ENCODE data around the gene ABCA4. TPM values are rescaled to one million over a fixed set of nuclear protein-coding genes. Genes with fewer than 3 reads are reported as not detected.
"Not testable (repeated sequence)": the region's sequence is repeated elsewhere in the genome, so short reads cannot be mapped to it uniquely, and the experiment has no call there.

Gene ABCA4
- total RNA-seq, 4 donors from 2014 or later = 0.18 to 0.57 TPM; not detected in 2

DNA sequence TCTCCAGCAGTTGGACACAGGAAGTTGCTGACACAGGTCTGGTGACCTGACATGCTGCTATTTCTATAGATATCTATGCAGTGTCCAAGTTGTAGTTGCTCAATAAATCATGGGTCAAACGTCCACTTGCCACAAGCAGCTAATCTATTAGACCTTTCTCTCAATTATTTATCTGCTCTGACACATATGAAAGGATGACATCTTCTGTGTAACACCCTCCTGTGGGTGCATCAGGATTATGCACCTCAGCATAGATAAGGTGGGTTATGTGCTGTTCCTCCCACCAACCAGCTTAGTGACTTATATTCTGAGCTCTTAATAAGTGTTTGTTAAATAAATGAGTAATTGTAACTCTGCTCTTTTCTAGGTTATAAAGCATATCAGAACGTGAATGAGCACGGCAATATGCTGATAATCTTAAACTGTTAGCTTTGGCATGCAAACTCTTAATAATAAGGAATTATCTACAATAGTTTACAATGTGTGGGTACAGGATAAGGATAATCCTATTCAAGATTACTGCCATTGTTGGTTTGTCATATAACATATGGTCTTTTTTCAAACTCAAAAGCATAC is 121.0 kb downstream of the ABCA4 start:
- no peaks in the 10 kb centered on the region for H3K9me3 ChIP-seq
- no peaks in the 10 kb centered on the region for H3K4me1 ChIP-seq
- H3K27me3 ChIP-seq = no peaks in the 10 kb centered on the region
- TF ChIP-seq POLR2A (IDR thresholded peaks at IDR 0.05) = no peak
- TF ChIP-seq, protein P1, sequence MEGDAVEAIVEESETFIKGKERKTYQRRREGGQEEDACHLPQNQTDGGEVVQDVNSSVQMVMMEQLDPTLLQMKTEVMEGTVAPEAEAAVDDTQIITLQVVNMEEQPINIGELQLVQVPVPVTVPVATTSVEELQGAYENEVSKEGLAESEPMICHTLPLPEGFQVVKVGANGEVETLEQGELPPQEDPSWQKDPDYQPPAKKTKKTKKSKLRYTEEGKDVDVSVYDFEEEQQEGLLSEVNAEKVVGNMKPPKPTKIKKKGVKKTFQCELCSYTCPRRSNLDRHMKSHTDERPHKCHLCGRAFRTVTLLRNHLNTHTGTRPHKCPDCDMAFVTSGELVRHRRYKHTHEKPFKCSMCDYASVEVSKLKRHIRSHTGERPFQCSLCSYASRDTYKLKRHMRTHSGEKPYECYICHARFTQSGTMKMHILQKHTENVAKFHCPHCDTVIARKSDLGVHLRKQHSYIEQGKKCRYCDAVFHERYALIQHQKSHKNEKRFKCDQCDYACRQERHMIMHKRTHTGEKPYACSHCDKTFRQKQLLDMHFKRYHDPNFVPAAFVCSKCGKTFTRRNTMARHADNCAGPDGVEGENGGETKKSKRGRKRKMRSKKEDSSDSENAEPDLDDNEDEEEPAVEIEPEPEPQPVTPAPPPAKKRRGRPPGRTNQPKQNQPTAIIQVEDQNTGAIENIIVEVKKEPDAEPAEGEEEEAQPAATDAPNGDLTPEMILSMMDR (IDR thresholded peaks at IDR 0.05) = no peak
- no peak for DNase-seq
- no peaks in the 10 kb centered on the region for H3K36me3 ChIP-seq
- no peak overlapping the region for H3K4me3 ChIP-seq
- no peak overlapping the region for H3K27ac ChIP-seq
- intact Hi-C loops (cut with DNase I) = no loop called here
- WGBS, 2 donors = 56 to 67% methylated on average over 3 of the region's 3 CpGs

DNA sequence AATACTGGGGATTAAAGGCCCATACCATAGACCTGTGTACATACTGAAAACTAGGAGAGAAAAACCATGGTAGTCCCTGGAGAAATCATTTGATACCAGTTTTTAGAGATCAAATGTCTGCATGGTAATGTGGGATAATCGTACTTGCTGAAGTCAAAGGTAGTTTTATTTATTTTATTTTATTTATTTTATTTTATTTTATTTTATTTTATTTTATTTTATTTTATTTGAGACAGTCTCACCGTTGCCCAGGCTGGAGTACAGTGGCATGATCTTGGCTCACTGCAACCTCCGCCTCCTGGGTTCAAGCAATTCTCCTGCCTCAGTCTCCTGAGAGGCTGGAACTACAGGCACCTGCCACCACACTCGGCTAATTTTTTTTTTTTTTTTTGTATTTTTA is 122.4 kb downstream of the ABCA4 start:
- DNase-seq; H3K4me3 ChIP-seq; H3K4me1 ChIP-seq; H3K36me3 ChIP-seq; H3K9me3 ChIP-seq; intact Hi-C loops (cut with DNase I); H3K27ac ChIP-seq; H3K27me3 ChIP-seq: not testable (repeated sequence)
- WGBS, 2 donors = 91 to 95% methylated on average over 4 of the region's 4 CpGs

DNA sequence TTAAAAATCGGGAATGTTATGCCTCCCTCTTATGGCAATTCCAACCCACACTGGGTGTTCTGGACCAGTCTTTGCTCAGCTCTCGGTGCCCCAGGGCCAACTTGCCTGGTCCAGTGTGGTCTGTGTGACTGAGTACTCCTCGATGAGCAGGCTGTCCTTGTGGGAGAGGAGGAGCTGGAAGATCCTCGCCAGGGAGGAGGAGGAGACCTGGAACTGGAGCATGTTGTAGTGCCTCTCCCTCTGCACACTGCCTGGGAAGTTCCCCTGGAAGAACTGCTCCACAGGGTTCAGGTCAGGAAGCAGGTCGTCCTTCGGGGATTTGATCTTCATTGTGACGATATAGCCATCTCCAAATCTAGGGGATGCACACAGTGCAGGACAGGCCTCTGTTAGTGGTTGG is 123.2 kb downstream of the ABCA4 start:
- no peak for DNase-seq
- H3K4me1 ChIP-seq = peaks cover 0 to 5% (median 0%) of the 10 kb centered on the region in 3 donors
- H3K4me3 ChIP-seq = no peak overlapping the region
- H3K9me3 ChIP-seq = no peaks in the 10 kb centered on the region
- intact Hi-C loops (cut with DNase I) = no loop called here
- TF ChIP-seq, protein P1 (IDR thresholded peaks at IDR 0.05) = no peak
- no peak overlapping the region for H3K27ac ChIP-seq
- H3K27me3 ChIP-seq = peaks cover 0 to 4% (median 0%) of the 10 kb centered on the region in 4 donors
- H3K36me3 ChIP-seq = no peaks in the 10 kb centered on the region
- 63 to 66% methylated on average over 4 to 7 of the region's 7 CpGs for WGBS, 2 donors

DNA sequence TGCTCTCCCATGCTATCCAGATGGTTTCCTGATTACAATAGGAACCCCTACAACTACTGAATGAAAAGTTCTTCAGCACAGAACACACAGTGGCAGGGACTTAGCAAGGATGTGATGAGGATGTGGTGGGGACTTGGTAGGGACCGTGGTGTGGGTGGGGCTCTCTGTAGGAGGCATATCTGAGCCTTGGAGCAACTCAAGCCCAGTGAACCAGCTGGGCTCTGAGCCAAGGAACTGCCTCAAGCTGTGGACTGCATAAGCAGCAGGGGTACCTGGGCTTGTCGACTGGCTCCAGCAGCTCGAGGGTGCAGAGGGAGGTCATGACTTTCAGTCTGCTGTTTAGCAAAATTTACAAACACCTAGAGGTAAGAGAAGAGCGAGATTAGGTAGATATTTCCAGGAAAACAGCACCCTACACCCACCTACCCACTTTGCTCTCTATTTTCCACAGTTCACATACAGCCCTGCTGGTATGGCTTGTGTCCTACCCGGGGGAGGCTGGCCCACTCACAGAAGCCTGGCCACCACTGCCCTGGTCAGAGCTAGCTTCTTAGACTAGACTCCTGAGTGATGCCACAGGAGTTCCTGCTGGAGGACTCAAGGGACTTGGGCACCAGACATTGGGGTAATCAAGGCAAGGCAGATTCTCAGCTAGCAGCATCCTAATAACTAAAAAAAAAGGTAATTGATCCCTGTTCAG is 125.0 kb downstream of the ABCA4 start:
- Histone ChIP-seq H3K4me1 (peaks cover 0 to 16% (median 0%) of the 10 kb centered on the region in 3 donors), H3K27ac (no peak overlapping the region), H3K36me3 (no peaks in the 10 kb centered on the region), H3K27me3 (peaks cover 0 to 4% (median 0%) of the 10 kb centered on the region in 4 donors), H3K9me3 (no peaks in the 10 kb centered on the region), H3K4me3 (no peak overlapping the region)
- no peak for DNase-seq
- 31 to 38% methylated on average over 5 of the region's 5 CpGs for WGBS, 2 donors
- TF ChIP-seq, protein P1 (IDR thresholded peaks at IDR 0.05) = no peak
- TF ChIP-seq POLR2A (IDR thresholded peaks at IDR 0.05) = no peak
- intact Hi-C loops (cut with DNase I) = no loop called here

DNA sequence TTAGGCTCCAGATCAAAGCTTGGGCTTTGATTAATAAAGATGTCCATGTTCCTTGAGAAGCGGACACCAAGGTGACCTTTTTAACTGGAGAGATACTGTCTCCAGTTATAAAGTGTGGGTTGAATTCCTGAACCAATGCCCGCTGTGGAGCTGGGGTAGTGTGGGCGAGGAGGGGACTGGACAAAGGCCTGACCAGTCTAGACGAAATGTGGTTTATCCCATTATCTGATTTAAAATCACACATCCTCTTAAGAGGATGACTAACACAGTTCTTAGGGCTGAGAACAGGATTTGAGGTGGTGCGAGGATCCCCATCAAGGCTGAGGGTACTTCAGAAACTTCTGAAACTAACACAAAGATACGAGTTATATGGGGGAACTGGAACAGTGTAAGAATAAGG is 127.2 kb downstream of the ABCA4 start:
- H3K4me1 ChIP-seq = peaks cover 7 to 33% (median 12%) of the 10 kb centered on the region in 3 donors
- no peak for DNase-seq
- H3K9me3 ChIP-seq = no peaks in the 10 kb centered on the region
- WGBS, 2 donors = 76 to 88% methylated on average over 5 to 6 of the region's 6 CpGs
- no peaks in the 10 kb centered on the region for H3K36me3 ChIP-seq
- intact Hi-C loops (cut with DNase I) = no loop called here
- no peak overlapping the region for H3K27ac ChIP-seq
- H3K27me3 ChIP-seq = peaks cover 0 to 4% (median 0%) of the 10 kb centered on the region in 4 donors
- H3K4me3 ChIP-seq = no peak overlapping the region
- TF ChIP-seq, protein P1 (IDR thresholded peaks at IDR 0.05) = no peak
- no peak for TF ChIP-seq POLR2A (IDR thresholded peaks at IDR 0.05)
